WTC11 (cell line): ENCODE results near the gene FGF18. TPM values are rescaled to one million over a fixed set of nuclear protein-coding genes. Genes with fewer than 3 reads are reported as not detected.

ENCODE experiments used
- ATAC-seq: fragments of 200-7000 bp; cut with Tn5 transposase; 2 replicates; pipeline ENCODE4 v1.10.0; 2021; ENCODE audit warnings: mild to moderate bottlenecking, moderate library complexity
- CTCF ChIA-PET: fragments of 300-600 bp; sonication (Branson Sonifier 250); formaldehyde crosslinking; loops from one replicate; lab custom pipeline; 2021; ENCODE audit warnings: antibody characterized with exemption; lab: Charles Lee
- POLR2A ChIA-PET: fragments of 350-600 bp; sonication (Branson Sonifier 250); formaldehyde crosslinking; loops from one replicate; lab custom pipeline; 2021; ENCODE audit warnings: antibody characterized with exemption; lab: Charles Lee
- DNase-seq: peaks from one replicate; pipeline ENCODE4 v3.0.0; 2021; ENCODE audit warnings: low spot score
- H3K27ac Mint-ChIP-seq: 2 replicates; pipeline ENCODE4 v1.8.0; 2021; ENCODE audit warnings: mixed read lengths
- H3K27me3 Mint-ChIP-seq: 2 replicates; pipeline ENCODE4 v1.8.0; 2021; ENCODE audit warnings: low read depth, mild to moderate bottlenecking, moderate library complexity, mixed read lengths
- H3K36me3 Mint-ChIP-seq: 2 replicates; pipeline ENCODE4 v1.8.0; 2021; ENCODE audit warnings: mixed read lengths
- H3K4me1 Mint-ChIP-seq: 2 replicates; pipeline ENCODE4 v1.8.0; 2022; ENCODE audit warnings: mixed read lengths
- H3K4me3 Mint-ChIP-seq: 2 replicates; pipeline ENCODE4 v1.8.0; 2021; ENCODE audit warnings: mild to moderate bottlenecking, moderate library complexity, mixed read lengths
- H3K9me3 Mint-ChIP-seq: 2 replicates; pipeline ENCODE4 v1.8.0; 2021; ENCODE audit warnings: mixed read lengths
- ARID4B ChIP-seq: sonication (generic); formaldehyde crosslinking; IDR thresholded peaks from 2 replicates; pipeline ENCODE4 v1.8.0; 2023; ENCODE audit warnings: missing genetic modification reagents, mild to moderate bottlenecking, borderline replicate concordance
- ATF2 ChIP-seq: sonication (generic); formaldehyde crosslinking; IDR thresholded peaks from 2 replicates; pipeline ENCODE4 v1.8.1; 2022; ENCODE audit warnings: low read depth, missing genetic modification reagents, borderline replicate concordance
- E2F4 ChIP-seq: sonication (generic); formaldehyde crosslinking; IDR thresholded peaks from 2 replicates; pipeline ENCODE4 v1.8.1; 2022; ENCODE audit warnings: low read depth, mild to moderate bottlenecking, moderate library complexity, missing genetic modification reagents, borderline replicate concordance
- FOXJ3 ChIP-seq: sonication (generic); formaldehyde crosslinking; IDR thresholded peaks from 2 replicates; pipeline ENCODE4 v1.9.0; 2021; ENCODE audit warnings: missing genetic modification reagents, mild to moderate bottlenecking, borderline replicate concordance
- IRF2 ChIP-seq: sonication (generic); formaldehyde crosslinking; IDR thresholded peaks from 2 replicates; pipeline ENCODE4 v1.8.0; 2022; ENCODE audit warnings: low read depth, missing genetic modification reagents, borderline replicate concordance
- MLX ChIP-seq: sonication (generic); formaldehyde crosslinking; IDR thresholded peaks from 2 replicates; pipeline ENCODE4 v1.8.1; 2023; ENCODE audit warnings: mild to moderate bottlenecking, missing genetic modification reagents, moderate library complexity
- MYBL2 ChIP-seq: sonication (generic); formaldehyde crosslinking; IDR thresholded peaks from 2 replicates; pipeline ENCODE4 v1.8.1; 2023; ENCODE audit warnings: mild to moderate bottlenecking, moderate library complexity, missing genetic modification reagents
- NR1H2 ChIP-seq: sonication (generic); formaldehyde crosslinking; IDR thresholded peaks from 2 replicates; pipeline ENCODE4 v1.9.0; 2021; ENCODE audit warnings: mild to moderate bottlenecking, moderate library complexity, missing genetic modification reagents
- RELA ChIP-seq: sonication (generic); formaldehyde crosslinking; IDR thresholded peaks from 2 replicates; pipeline ENCODE4 v1.8.1; 2022; ENCODE audit warnings: missing genetic modification reagents, mild to moderate bottlenecking, borderline replicate concordance
- TCF7 ChIP-seq: sonication (generic); formaldehyde crosslinking; IDR thresholded peaks from 2 replicates; pipeline ENCODE4 v1.8.0; 2022; ENCODE audit warnings: mild to moderate bottlenecking, low read depth, missing genetic modification reagents, moderate library complexity
- USF2 ChIP-seq: sonication (generic); formaldehyde crosslinking; IDR thresholded peaks from 2 replicates; pipeline ENCODE4 v1.8.1; 2023; ENCODE audit warnings: mild to moderate bottlenecking, missing genetic modification reagents, moderate library complexity
- ZMAT4 ChIP-seq: fragments of 250-450 bp; sonication (Bioruptor Pico); IDR thresholded peaks from 2 replicates; pipeline ENCODE4 v1.9.0; 2021; ENCODE audit warnings: mild to moderate bottlenecking
- ZNF219 ChIP-seq: sonication (generic); formaldehyde crosslinking; IDR thresholded peaks from 2 replicates; pipeline ENCODE4 v1.8.0; 2023; ENCODE audit warnings: missing genetic modification reagents, mild to moderate bottlenecking, borderline replicate concordance
- ZSCAN18 ChIP-seq: fragments of 250-450 bp; sonication (Bioruptor Pico); IDR thresholded peaks from 2 replicates; pipeline ENCODE4 v2.1.2; 2022; ENCODE audit warnings: mild to moderate bottlenecking, moderate library complexity
- total RNA-seq: library from RNA; stranded (reverse); gene quantifications from 3 replicates; pipeline ENCODE4 v1.2.3, GENCODE V29; 2021

The FGF18 gene
- total RNA-seq, 1 experiment from 2014 or later: 0.72 TPM

- no peak for TF ChIP-seq ARID4B (CRISPR knock-in tag)
These were observed 57.7 kb downstream of the FGF18 start (continued) for GRCh38 chr5:171477101-171477500.

GRCh38 chr5:171477666-171478065 lies 58.2 kb downstream of the FGF18 start:
- no peak overlapping the region for H3K4me3 Mint-ChIP-seq
- H3K9me3 Mint-ChIP-seq: no peaks in the 10 kb centered on the region
- no peak for ATAC-seq
- H3K27ac Mint-ChIP-seq: no peak overlapping the region
- ChIA-PET POLR2A (no interaction called here), CTCF (no interaction called here)
- TF ChIP-seq ARID4B (CRISPR knock-in tag) (no peak), USF2 (no peak), MLX (no peak), IRF2 (no peak), ATF2 (CRISPR knock-in tag) (no peak), ZSCAN18 (CRISPR knock-in tag) (no peak), E2F4 (CRISPR knock-in tag) (no peak), FOXJ3 (no peak), NR1H2 (CRISPR knock-in tag) (no peak), ZMAT4 (CRISPR knock-in tag) (no peak), TCF7 (CRISPR knock-in tag) (no peak), MYBL2 (no peak), RELA (no peak), ZNF219 (CRISPR knock-in tag) (no peak)
- no peaks in the 10 kb centered on the region; the same call in none of the 2 replicates for H3K27me3 Mint-ChIP-seq
- H3K36me3 Mint-ChIP-seq: no peaks in the 10 kb centered on the region
- DNase-seq: no peak
- peaks cover 7% of the 10 kb centered on the region for H3K4me1 Mint-ChIP-seq
